Measurements from ENCODE around the gene ADCK2.

- TF ChIP-seq TCF4 (CRISPR knock-in tag; IDR thresholded peaks at IDR 0.05; ENCODE audit: borderline replicate concordance), result no peak
- TF ChIP-seq ESRRG (CRISPR knock-in tag; IDR thresholded peaks at IDR 0.05), result no peak
- TF ChIP-seq ZFP3 (CRISPR knock-in tag; IDR thresholded peaks at IDR 0.05), result no peak
- TF ChIP-seq PPARA (CRISPR knock-in tag; IDR thresholded peaks at IDR 0.05; ENCODE audit: borderline replicate concordance), result no peak
- TF ChIP-seq, protein P1, sequence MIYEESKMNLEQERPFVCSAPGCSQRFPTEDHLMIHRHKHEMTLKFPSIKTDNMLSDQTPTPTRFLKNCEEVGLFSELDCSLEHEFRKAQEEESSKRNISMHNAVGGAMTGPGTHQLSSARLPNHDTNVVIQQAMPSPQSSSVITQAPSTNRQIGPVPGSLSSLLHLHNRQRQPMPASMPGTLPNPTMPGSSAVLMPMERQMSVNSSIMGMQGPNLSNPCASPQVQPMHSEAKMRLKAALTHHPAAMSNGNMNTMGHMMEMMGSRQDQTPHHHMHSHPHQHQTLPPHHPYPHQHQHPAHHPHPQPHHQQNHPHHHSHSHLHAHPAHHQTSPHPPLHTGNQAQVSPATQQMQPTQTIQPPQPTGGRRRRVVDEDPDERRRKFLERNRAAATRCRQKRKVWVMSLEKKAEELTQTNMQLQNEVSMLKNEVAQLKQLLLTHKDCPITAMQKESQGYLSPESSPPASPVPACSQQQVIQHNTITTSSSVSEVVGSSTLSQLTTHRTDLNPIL (CRISPR knock-in tag; IDR thresholded peaks at IDR 0.05; ENCODE audit: low read depth), result no peak
- no peak for TF ChIP-seq TOX (CRISPR knock-in tag; IDR thresholded peaks at IDR 0.05; ENCODE audit: borderline replicate concordance)
- no peak for TF ChIP-seq OSR1 (CRISPR knock-in tag; IDR thresholded peaks at IDR 0.05)
- no peak for TF ChIP-seq CSDC2 (CRISPR knock-in tag; IDR thresholded peaks at IDR 0.05)
- no peak for TF ChIP-seq SNAI2 (CRISPR knock-in tag; IDR thresholded peaks at IDR 0.05)
- TF ChIP-seq, protein P2, sequence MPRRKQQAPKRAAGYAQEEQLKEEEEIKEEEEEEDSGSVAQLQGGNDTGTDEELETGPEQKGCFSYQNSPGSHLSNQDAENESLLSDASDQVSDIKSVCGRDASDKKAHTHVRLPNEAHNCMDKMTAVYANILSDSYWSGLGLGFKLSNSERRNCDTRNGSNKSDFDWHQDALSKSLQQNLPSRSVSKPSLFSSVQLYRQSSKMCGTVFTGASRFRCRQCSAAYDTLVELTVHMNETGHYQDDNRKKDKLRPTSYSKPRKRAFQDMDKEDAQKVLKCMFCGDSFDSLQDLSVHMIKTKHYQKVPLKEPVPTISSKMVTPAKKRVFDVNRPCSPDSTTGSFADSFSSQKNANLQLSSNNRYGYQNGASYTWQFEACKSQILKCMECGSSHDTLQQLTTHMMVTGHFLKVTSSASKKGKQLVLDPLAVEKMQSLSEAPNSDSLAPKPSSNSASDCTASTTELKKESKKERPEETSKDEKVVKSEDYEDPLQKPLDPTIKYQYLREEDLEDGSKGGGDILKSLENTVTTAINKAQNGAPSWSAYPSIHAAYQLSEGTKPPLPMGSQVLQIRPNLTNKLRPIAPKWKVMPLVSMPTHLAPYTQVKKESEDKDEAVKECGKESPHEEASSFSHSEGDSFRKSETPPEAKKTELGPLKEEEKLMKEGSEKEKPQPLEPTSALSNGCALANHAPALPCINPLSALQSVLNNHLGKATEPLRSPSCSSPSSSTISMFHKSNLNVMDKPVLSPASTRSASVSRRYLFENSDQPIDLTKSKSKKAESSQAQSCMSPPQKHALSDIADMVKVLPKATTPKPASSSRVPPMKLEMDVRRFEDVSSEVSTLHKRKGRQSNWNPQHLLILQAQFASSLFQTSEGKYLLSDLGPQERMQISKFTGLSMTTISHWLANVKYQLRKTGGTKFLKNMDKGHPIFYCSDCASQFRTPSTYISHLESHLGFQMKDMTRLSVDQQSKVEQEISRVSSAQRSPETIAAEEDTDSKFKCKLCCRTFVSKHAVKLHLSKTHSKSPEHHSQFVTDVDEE (CRISPR knock-in tag; IDR thresholded peaks at IDR 0.05), result no peak
- no peak for TF ChIP-seq ZNF8 (CRISPR knock-in tag; IDR thresholded peaks at IDR 0.05)
- no peak for TF ChIP-seq ARNTL (CRISPR knock-in tag; IDR thresholded peaks at IDR 0.05; ENCODE audit: borderline replicate concordance, low read depth)
- TF ChIP-seq ZC3H10 (CRISPR knock-in tag; IDR thresholded peaks at IDR 0.05), result no peak
- TF ChIP-seq ZNF565 (CRISPR knock-in tag; conservative IDR thresholded peaks at IDR 0.05; ENCODE audit: low read depth), result no peak
Measured at GRCh38 chr7:140672382-140673062, at the start of gene ADCK2.
